Measurements from ENCODE around the gene PIAS1.

Gene PIAS1

GRCh38 chr15:68097029-68097428 is 42.9 kb downstream of the PIAS1 start:
- no peak for TF ChIP-seq CTCF (conservative IDR thresholded peaks at IDR 0.05; ENCODE audit: low read length)
- DNase-seq (ENCODE audit: low read depth), result no peak
- H3K4me3 ChIP-seq (ENCODE audit: low read length), result no peak overlapping the region

- no peak overlapping the region for H3K4me3 ChIP-seq (ENCODE audit: low read length)
- DNase-seq (ENCODE audit: low read depth), result no peak
- TF ChIP-seq CTCF (conservative IDR thresholded peaks at IDR 0.05; ENCODE audit: low read length), result no peak
These were observed 44.4 kb downstream of the PIAS1 start for GRCh38 chr15:68098465-68098864.

- H3K4me3 ChIP-seq (ENCODE audit: low read length), result no peak overlapping the region
- no peak for TF ChIP-seq CTCF (conservative IDR thresholded peaks at IDR 0.05; ENCODE audit: low read length)
- no peak for DNase-seq (ENCODE audit: low read depth)
These were observed 46.1 kb downstream of the PIAS1 start for GRCh38 chr15:68100194-68100593.

GRCh38 chr15:68103603-68104002 is 49.5 kb downstream of the PIAS1 start:
- TF ChIP-seq CTCF (conservative IDR thresholded peaks at IDR 0.05; ENCODE audit: low read length), result no peak
- H3K4me3 ChIP-seq (ENCODE audit: low read length), result no peak overlapping the region
- no peak for DNase-seq (ENCODE audit: low read depth)

- TF ChIP-seq CTCF (conservative IDR thresholded peaks at IDR 0.05; ENCODE audit: low read length), result no peak
- no peak overlapping the region for H3K4me3 ChIP-seq (ENCODE audit: low read length)
- DNase-seq (ENCODE audit: low read depth), result peak; percentile 37
These were observed 52.5 kb downstream of the PIAS1 start for GRCh38 chr15:68106656-68107055.

GRCh38 chr15:68107142-68107541 is 53.0 kb downstream of the PIAS1 start:
- no peak for TF ChIP-seq CTCF (conservative IDR thresholded peaks at IDR 0.05; ENCODE audit: low read length)
- H3K4me3 ChIP-seq (ENCODE audit: low read length), result no peak overlapping the region
- DNase-seq (ENCODE audit: low read depth), result no peak

- TF ChIP-seq CTCF (conservative IDR thresholded peaks at IDR 0.05; ENCODE audit: low read length), result no peak
- no peak for DNase-seq (ENCODE audit: low read depth)
- H3K4me3 ChIP-seq (ENCODE audit: low read length), result no peak overlapping the region
These were observed 58.6 kb downstream of the PIAS1 start for GRCh38 chr15:68112706-68113105.

Data from AG10803 (cell line).